Neural progenitor cell (in vitro differentiated cells): ENCODE results near the gene GMEB1.
"Not testable (repeated sequence)": the region's sequence is repeated elsewhere in the genome, so short reads cannot be mapped to it uniquely, and the experiment has no call there.

Experiments used
- EZH2 ChIP-seq: fragments of 200-600 bp; sonication (generic); IDR thresholded peaks from 2 replicates; pipeline ENCODE4 v1.6.1; 2017; ENCODE audit warnings: antibody characterized with exemption, mild to moderate bottlenecking, moderate library complexity
- TF ChIP-seq, protein P1 (sequence below): fragments of 200-600 bp; sonication (generic); IDR thresholded peaks from 2 replicates; pipeline ENCODE4 v1.5.1; 2017; ENCODE audit warnings: antibody characterized with exemption, mild to moderate bottlenecking

DNA sequence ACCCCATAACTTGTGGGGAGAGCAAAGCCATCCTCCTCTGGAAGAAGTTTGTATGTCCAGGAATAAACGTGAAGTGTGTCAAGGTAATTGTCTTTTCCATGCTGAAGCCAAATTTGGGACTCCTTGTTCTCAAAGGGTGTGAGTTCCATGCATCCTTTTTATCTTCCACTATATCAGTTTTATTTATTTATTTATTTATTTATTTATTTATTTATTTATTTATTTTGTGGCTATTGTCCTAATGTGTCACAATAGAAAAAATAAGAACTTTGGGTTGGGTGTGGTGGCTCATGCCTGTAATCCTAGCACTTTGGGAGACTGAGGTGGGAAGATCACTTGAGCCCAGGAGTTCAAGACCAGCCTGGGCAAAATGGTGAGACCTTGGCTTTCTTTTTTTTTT, 23.0 kb downstream of the GMEB1 start:
- TF ChIP-seq, protein P1, sequence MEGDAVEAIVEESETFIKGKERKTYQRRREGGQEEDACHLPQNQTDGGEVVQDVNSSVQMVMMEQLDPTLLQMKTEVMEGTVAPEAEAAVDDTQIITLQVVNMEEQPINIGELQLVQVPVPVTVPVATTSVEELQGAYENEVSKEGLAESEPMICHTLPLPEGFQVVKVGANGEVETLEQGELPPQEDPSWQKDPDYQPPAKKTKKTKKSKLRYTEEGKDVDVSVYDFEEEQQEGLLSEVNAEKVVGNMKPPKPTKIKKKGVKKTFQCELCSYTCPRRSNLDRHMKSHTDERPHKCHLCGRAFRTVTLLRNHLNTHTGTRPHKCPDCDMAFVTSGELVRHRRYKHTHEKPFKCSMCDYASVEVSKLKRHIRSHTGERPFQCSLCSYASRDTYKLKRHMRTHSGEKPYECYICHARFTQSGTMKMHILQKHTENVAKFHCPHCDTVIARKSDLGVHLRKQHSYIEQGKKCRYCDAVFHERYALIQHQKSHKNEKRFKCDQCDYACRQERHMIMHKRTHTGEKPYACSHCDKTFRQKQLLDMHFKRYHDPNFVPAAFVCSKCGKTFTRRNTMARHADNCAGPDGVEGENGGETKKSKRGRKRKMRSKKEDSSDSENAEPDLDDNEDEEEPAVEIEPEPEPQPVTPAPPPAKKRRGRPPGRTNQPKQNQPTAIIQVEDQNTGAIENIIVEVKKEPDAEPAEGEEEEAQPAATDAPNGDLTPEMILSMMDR: not testable (repeated sequence)
- TF ChIP-seq EZH2: not testable (repeated sequence)
